Loucy (cell line): ENCODE data around the gene ZNF655.

ENCODE experiments used
- H2AFZ ChIP-seq: fragments of 200-600 bp; sonication (generic); 2 replicates; pipeline ENCODE4 v1.6.0; 2016; ENCODE audit warnings: antibody characterized with exemption, mild to moderate bottlenecking, low read length, moderate library complexity
- H3F3A ChIP-seq: fragments of 200-600 bp; 2 replicates; pipeline ENCODE4 v1.6.0; 2016; ENCODE audit warnings: antibody characterized with exemption, low read depth, mild to moderate bottlenecking
- H3K27me3 ChIP-seq: fragments of 200-600 bp; sonication (generic); 2 replicates; pipeline ENCODE4 v1.6.1; 2014; ENCODE audit warnings: low read length, mild to moderate bottlenecking; ENCODE audit not compliant: insufficient read depth, poor library complexity, severe bottlenecking
- H3K36me3 ChIP-seq: fragments of 200-600 bp; sonication (generic); 2 replicates; pipeline ENCODE4 v1.6.1; 2016; ENCODE audit warnings: low read length; ENCODE audit not compliant: insufficient read depth
- H3K4me1 ChIP-seq: fragments of 200-600 bp; sonication (generic); 2 replicates; pipeline ENCODE4 v1.5.1; 2014; ENCODE audit warnings: low read length, mild to moderate bottlenecking; ENCODE audit not compliant: insufficient read depth, poor library complexity, severe bottlenecking
- H3K4me2 ChIP-seq: fragments of 200-600 bp; sonication (generic); 2 replicates; pipeline ENCODE4 v1.6.0; 2014; ENCODE audit warnings: antibody characterized with exemption, low read length, low read depth, mild to moderate bottlenecking; ENCODE audit not compliant: poor library complexity, severe bottlenecking
- H3K4me3 ChIP-seq: fragments of 200-600 bp; sonication (generic); 2 replicates; pipeline ENCODE4 v1.5.1; 2014; ENCODE audit warnings: low read length, mild to moderate bottlenecking, mixed read lengths; ENCODE audit not compliant: poor library complexity, severe bottlenecking
- H3K79me2 ChIP-seq: fragments of 200-600 bp; sonication (generic); 2 replicates; pipeline ENCODE4 v1.6.1; 2014; ENCODE audit warnings: low read length; ENCODE audit not compliant: insufficient read depth
- H3K9ac ChIP-seq: fragments of 200-600 bp; sonication (generic); 2 replicates; pipeline ENCODE4 v1.6.0; 2014; ENCODE audit warnings: mild to moderate bottlenecking, low read depth, low read length, moderate library complexity; ENCODE audit not compliant: poor library complexity, severe bottlenecking
- H3K9me2 ChIP-seq: fragments of 200-600 bp; sonication (generic); replicated peaks from 2 replicates; pipeline ENCODE4 v1.6.1; 2016; ENCODE audit warnings: low read depth, low read length, mixed read lengths
- H3K9me3 ChIP-seq: fragments of 200-600 bp; sonication (generic); 2 replicates; pipeline ENCODE4 v1.6.1; 2014; ENCODE audit warnings: mild to moderate bottlenecking, antibody characterized with exemption, low read length, low read depth; ENCODE audit not compliant: insufficient read depth
- H4K20me1 ChIP-seq: fragments of 200-600 bp; sonication (generic); 2 replicates; pipeline ENCODE4 v1.6.0; 2014; ENCODE audit warnings: antibody characterized with exemption, low read length, mild to moderate bottlenecking; ENCODE audit not compliant: insufficient read depth, poor library complexity, severe bottlenecking
- EZH2phosphoT487 ChIP-seq: fragments of 200-600 bp; IDR thresholded peaks from 2 replicates; pipeline ENCODE4 v1.6.1; 2018; ENCODE audit warnings: antibody characterized with exemption, mild to moderate bottlenecking, moderate library complexity, borderline replicate concordance
- TF ChIP-seq, protein P1 (sequence below): fragments of 200-600 bp; sonication (generic); conservative IDR thresholded peaks from 2 replicates; pipeline ENCODE4 v1.5.1; 2014; ENCODE audit warnings: mild to moderate bottlenecking, antibody characterized with exemption, low read length

The ZNF655 gene

DNA sequence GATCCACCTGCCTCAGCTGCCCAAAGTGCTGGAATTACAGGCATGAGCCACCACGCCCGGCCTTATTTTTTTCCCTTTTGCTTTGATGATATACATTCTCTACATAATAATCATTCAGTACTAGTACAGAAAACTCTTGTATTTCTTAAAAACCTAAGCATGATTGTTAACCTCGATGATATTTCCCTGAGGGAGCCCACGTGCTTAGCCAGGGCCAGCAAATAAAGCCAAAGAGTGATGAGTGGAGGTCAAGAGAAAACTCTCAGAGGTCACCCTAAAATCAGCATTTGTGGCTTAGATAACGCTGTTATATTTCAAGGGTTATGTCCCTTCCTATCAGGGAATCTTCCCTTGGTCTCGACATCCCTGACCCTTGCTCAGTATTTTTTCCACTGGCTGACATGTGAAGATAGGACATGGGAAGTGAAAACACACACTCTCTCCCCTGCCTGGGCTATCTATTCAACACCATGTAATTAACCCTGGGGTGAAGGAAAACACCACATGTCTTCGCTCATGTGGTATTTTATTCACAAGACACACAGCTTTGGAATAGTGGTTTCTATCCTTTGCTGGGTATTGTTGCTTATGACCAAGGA, 19.1 kb upstream of the ZNF655 start:
- Histone ChIP-seq H3K9me3 (peaks cover 6% of the 10 kb centered on the region; the same call in 1 of the 2 replicates), H4K20me1 (no peaks in the 10 kb centered on the region)

DNA sequence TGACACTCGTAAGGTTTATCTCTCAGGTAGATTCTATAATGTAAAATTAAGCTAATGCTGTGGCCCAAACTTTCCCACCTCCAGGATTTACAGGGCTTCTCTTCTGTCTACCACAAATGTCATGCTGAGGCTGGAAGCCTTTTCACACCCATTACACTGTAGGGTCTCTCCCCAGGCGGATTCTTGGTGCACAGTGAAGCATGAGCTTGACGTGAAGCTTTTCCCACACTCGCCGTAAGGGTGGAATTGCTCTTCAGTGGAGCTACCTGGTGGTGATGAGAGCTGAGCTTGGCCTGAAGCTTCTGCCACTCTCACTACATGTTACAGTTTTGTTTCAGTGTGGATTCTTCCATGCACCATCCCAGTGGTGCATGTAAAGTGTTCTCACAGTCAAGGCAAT, 17.9 kb upstream of the ZNF655 start:
- Histone ChIP-seq H2AFZ (no peak overlapping the region), H3K4me1 (no peaks in the 10 kb centered on the region), H3K9me2 (no peaks in the 10 kb centered on the region), H3F3A (no peaks in the 10 kb centered on the region), H3K4me3 (no peak overlapping the region), H3K27me3 (no peaks in the 10 kb centered on the region), H3K9ac (no peak overlapping the region), H3K36me3 (no peaks in the 10 kb centered on the region), H4K20me1 (no peaks in the 10 kb centered on the region), H3K79me2 (no peaks in the 10 kb centered on the region), H3K9me3 (peaks cover 6% of the 10 kb centered on the region; the same call in 1 of the 2 replicates), H3K4me2 (no peak overlapping the region)
- TF ChIP-seq, protein P1, sequence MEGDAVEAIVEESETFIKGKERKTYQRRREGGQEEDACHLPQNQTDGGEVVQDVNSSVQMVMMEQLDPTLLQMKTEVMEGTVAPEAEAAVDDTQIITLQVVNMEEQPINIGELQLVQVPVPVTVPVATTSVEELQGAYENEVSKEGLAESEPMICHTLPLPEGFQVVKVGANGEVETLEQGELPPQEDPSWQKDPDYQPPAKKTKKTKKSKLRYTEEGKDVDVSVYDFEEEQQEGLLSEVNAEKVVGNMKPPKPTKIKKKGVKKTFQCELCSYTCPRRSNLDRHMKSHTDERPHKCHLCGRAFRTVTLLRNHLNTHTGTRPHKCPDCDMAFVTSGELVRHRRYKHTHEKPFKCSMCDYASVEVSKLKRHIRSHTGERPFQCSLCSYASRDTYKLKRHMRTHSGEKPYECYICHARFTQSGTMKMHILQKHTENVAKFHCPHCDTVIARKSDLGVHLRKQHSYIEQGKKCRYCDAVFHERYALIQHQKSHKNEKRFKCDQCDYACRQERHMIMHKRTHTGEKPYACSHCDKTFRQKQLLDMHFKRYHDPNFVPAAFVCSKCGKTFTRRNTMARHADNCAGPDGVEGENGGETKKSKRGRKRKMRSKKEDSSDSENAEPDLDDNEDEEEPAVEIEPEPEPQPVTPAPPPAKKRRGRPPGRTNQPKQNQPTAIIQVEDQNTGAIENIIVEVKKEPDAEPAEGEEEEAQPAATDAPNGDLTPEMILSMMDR, result no peak
- TF ChIP-seq EZH2phosphoT487, result no peak

More for the DNA sequence above, 19.1 kb upstream of the ZNF655 start:
- Histone ChIP-seq H3K4me1 (no peaks in the 10 kb centered on the region), H3K79me2 (no peaks in the 10 kb centered on the region), H2AFZ (no peak overlapping the region), H3K27me3 (no peaks in the 10 kb centered on the region), H3F3A (no peaks in the 10 kb centered on the region), H3K9ac (no peak overlapping the region), H3K4me3 (no peak overlapping the region), H3K4me2 (no peak overlapping the region), H3K9me2 (no peaks in the 10 kb centered on the region), H3K36me3 (no peaks in the 10 kb centered on the region)
- TF ChIP-seq, protein P1, result no peak
- no peak for TF ChIP-seq EZH2phosphoT487

DNA sequence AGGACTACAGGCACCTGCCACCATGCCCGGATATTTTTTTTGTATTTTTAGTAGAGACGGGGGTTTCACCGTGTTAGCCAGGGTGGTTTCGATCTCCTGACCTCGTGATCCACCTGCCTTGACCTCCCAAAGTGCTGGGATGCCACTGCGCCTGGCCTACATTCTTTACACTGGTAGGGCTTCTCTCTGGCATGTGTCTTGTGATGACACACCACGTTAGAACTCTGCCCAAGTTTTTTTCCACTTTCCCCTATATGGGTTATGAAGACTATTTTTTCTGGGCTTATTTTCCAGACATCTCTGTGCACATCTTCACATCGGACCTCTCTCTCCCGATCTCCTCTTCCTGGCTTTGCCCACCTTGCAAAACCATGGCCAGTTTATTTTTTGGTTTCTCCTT, 17.2 kb upstream of the ZNF655 start:
- H3F3A ChIP-seq, result no peaks in the 10 kb centered on the region
- H3K4me3 ChIP-seq, result no peak overlapping the region
- H3K9ac ChIP-seq, result no peak overlapping the region
- no peaks in the 10 kb centered on the region for H3K4me1 ChIP-seq
- peaks cover 6% of the 10 kb centered on the region; the same call in 1 of the 2 replicates for H3K9me3 ChIP-seq
- TF ChIP-seq, protein P1, result no peak
- TF ChIP-seq EZH2phosphoT487, result no peak
- no peaks in the 10 kb centered on the region for H4K20me1 ChIP-seq
- H3K9me2 ChIP-seq, result no peaks in the 10 kb centered on the region
- no peak overlapping the region for H3K4me2 ChIP-seq
- H3K27me3 ChIP-seq, result no peaks in the 10 kb centered on the region
- H3K36me3 ChIP-seq, result no peaks in the 10 kb centered on the region
- no peaks in the 10 kb centered on the region for H3K79me2 ChIP-seq
- H2AFZ ChIP-seq, result no peak overlapping the region
